ENCODE measurements around the gene RET.

The RET gene

DNA sequence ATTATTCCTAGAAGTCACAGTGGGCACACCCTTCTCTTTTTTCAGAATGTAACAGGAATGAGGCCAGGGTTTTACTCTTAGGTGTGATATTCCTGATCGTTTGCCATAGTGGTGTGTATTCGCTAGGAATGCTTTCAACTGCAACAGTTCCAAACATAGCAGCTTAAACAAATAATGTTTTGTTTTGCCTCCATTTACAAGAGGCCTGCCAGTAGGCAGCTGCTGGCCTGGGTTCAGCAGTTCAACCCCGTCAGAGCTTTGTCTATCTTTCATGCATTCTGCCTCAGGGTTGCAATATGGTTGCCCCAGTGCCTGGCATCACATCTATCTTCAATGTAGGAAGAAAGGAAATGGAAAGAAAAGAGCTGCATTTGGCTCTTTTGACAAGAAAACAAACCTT lies 21.7 kb upstream of the RET start:
- no peak for TF ChIP-seq CTCF (IDR thresholded peaks at IDR 0.05; ENCODE audit: extremely low read depth, missing control alignments)
- DNase-seq (ENCODE audit: low spot score), result no peak

- no peak for DNase-seq (ENCODE audit: low spot score)
- no peak for TF ChIP-seq CTCF (IDR thresholded peaks at IDR 0.05; ENCODE audit: extremely low read depth, missing control alignments)
Measured at GRCh38 chr10:43055991-43056567, 20.8 kb upstream of the RET start.

DNA sequence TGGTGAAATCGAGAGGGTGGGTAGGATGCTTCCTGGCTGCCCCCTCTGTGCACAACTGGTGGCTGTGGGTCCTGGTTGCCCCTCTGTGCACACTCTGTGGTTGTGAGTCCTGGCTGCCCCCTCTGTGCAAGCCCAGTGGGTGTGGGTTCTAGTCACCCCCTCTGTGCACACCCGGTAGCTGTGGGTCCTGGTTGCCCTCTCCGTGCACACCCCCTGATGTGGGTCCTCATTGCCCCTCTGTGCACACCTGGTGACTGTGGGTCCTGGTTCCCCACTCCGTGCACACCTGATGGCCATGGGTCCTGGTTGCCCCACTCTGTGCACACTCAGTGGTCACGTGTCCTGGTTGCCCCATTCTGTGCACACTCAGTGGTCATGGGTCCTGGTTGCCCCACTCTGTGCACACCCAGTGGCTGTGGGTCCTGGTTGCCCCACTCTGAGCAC lies 20.3 kb upstream of the RET start:
- no peak for DNase-seq (ENCODE audit: low spot score)
- TF ChIP-seq CTCF (IDR thresholded peaks at IDR 0.05; ENCODE audit: extremely low read depth, missing control alignments), result no peak

DNA sequence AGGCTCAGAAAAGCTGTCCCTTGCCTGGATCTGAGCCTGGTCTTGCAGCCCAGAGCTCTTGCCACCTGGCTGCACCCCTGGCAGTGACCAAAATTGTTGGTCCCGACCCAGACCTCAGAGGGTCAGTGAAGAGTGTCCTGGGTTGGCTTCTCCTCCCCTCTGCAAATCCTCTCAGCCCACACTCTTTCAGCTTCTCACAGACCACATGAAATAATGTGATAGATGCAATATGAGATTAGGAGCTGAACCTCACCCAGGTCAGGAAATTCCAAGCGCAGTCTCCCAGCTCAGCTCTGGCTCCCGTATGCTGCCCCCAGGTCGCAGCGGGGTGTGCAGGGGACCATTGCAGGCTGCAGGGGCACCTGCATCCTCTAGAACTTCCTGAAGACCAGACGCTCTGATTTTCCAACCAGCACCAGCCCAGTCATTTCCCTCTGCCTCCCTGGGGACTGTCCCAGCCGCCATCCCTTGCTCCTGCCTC lies 19.6 kb upstream of the RET start:
- TF ChIP-seq CTCF (IDR thresholded peaks at IDR 0.05; ENCODE audit: extremely low read depth, missing control alignments), result no peak

GRCh38 chr10:43057831-43058340 lies 19.0 kb upstream of the RET start:
- TF ChIP-seq CTCF (IDR thresholded peaks at IDR 0.05; ENCODE audit: extremely low read depth, missing control alignments), result no peak

More for the DNA sequence above, 19.6 kb upstream of the RET start:
- no peak for DNase-seq (ENCODE audit: low spot score)

DNA sequence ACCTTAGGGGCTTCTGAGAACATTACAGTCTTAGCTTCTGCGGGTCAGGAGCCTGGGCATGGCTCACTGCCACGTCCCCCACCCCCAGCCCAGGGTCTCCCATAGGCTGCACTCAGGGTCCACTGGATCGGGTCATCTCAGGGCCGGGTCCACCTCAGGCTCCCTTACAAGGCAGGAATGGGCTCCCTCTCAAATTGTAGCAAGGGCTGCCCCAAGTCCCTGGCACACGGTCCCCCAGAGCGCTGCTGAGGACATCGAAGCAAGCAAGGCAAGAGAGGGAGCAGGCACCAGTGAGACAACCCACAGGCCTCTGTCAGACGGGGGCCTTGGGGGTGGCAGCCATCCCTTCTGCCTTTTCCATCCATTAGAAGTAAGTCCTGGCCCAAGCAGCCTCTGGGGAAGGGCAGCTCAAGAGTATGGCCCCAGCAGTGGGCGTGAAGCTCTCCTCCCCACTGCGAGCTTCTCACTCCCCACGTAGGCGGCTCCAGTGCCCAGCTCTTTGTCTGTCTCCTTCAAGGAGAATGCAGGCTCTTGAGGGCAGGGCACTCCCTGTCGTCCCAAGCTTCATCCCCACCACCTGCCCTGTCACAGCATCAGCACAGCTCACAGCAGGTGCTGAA lies 18.0 kb upstream of the RET start:
- TF ChIP-seq CTCF (IDR thresholded peaks at IDR 0.05; ENCODE audit: extremely low read depth, missing control alignments), result no peak
- DNase-seq (ENCODE audit: low spot score), result no peak

More at GRCh38 chr10:43057831-43058340, 19.0 kb upstream of the RET start:
- DNase-seq (ENCODE audit: low spot score), result no peak

DNA sequence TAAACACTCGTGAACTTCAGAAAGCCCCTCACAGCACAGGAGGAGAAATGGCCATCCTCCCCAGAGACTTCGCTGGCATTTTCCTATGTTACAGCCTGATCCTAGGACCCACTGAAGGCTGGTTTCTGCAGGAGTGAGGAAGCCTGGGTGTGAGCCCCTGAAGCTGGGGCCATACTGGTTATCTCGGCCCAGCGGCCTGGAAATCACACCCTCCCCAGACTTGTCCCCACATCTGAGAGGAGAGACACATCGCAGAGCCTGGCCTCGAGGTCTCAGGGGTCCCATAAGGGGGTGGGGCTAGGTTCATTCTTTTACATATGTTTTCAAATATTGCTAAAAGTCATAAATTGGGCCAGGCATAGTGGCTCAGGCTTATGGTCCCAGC lies 17.5 kb upstream of the RET start:
- DNase-seq (ENCODE audit: low spot score), result no peak
- TF ChIP-seq CTCF (IDR thresholded peaks at IDR 0.05; ENCODE audit: extremely low read depth, missing control alignments), result no peak

Data from GM20000 (cell line).